Psoas muscle (tissue), 8 donors: ENCODE data around the gene DAB1. TPM values are rescaled to one million over a fixed set of nuclear protein-coding genes. Genes with fewer than 3 reads are reported as not detected.

Experiments
- ATAC-seq, 4 donors: fragments of 200-7000 bp; cut with Tn5 transposase; one replicate each; pipeline ENCODE4 v1.9.1; 2020; ENCODE audit warnings: moderate library complexity in 3 of 4, mild to moderate bottlenecking in 2 of 4
- DNase-seq, 2 donors: peaks; one replicate each; pipeline ENCODE4 v3.0.0-alpha.2; 2020
- H3K27ac ChIP-seq: fragments of 200-600 bp; one replicate; pipeline ENCODE4 v1.8.0; 2022
- H3K27me3 ChIP-seq, 3 donors: fragments of 200-600 bp in 1 of 3; one replicate each; pipeline versions ENCODE4 v1.6.1 to v1.8.0; 2013 to 2022; ENCODE audit warnings: low read length in 2 of 3, mild to moderate bottlenecking in 2 of 3, moderate library complexity in 1 of 3; ENCODE audit not compliant: insufficient read depth in 3 of 3
- H3K36me3 ChIP-seq, 2 donors: fragments of 200-600 bp in 1 of 2; one replicate each; pipeline versions ENCODE4 v1.6.1 to v1.8.0; 2013 to 2022; ENCODE audit warnings: low read depth in 1 of 2, mild to moderate bottlenecking in 1 of 2, moderate library complexity in 1 of 2; ENCODE audit not compliant: insufficient read depth in 1 of 2
- H3K4me1 ChIP-seq: fragments of 200-600 bp; one replicate; pipeline ENCODE4 v1.8.0; 2022
- H3K4me3 ChIP-seq: fragments of 200-600 bp; one replicate; pipeline ENCODE4 v1.8.0; 2022; ENCODE audit warnings: mild to moderate bottlenecking
- H3K9me3 ChIP-seq: fragments of 200-600 bp; one replicate; pipeline ENCODE4 v1.8.0; 2022
- CTCF ChIP-seq: fragments of 200-600 bp; IDR thresholded peaks from one replicate; pipeline ENCODE4 v1.8.0; 2022; ENCODE audit warnings: antibody characterized with exemption
- WGBS, 3 donors: extraction: QIAGEN DNeasy Blood & Tissue Kit; methylation state at CpG; one replicate each; pipeline versions ENCODE4 v1.1.6 to v1.1.7; 2013; 5-methylcytosine and 5-hydroxymethylcytosine counted together
- intact Hi-C, 2 donors: fragments of 100-400 bp; cut with DNase I; formaldehyde crosslinking; loops; one replicate each; pipeline versions ENCODE4 v1.11.0 to v1.14.2; 2022
- polyA plus RNA-seq, 3 donors: library from polyadenylated mRNA; stranded (reverse); fragments of 200-250 nt; gene quantifications; one replicate each; pipeline ENCODE4 v1.2.3, GENCODE V29; 2013
- total RNA-seq, 4 donors: library from RNA; stranded (reverse); fragmentation: NEBNext Ultra II Directional in 2 of 4; extraction: Animal tissue kit (Norgen Biotek cat#: 25700) in 2 of 4; gene quantifications; one replicate each; pipeline versions ENCODE4 v1.2.1 to v1.2.4, GENCODE V29; 2021 to 2023
- donor health status: healthy with polysubstance abuse.
- donor health status: DM: no; HTN: no; CAD: no; lungs with moderate emphysema.
- donor health status: Bipolar disorder and iron deficiency.
- donor health status: healthy.
- donor health status: DM: yes; HTN: yes; CAD: no.
- donor health status: DM: no; HTN: no; CAD: no.
- donor health status: DM: no; HTN: no; CAD: no.
- donor health status: DM: yes; HTN: yes; CAD: no.

Gene DAB1
- total and polyA plus RNA-seq, 7 donors: 0.04 to 0.28 (median 0.09) TPM; not detected in 1

- intact Hi-C loops: no loop called here
- no peak for TF ChIP-seq CTCF
- Histone ChIP-seq H3K36me3 (no peaks in the 10 kb centered on the region), H3K9me3 (no peaks in the 10 kb centered on the region), H3K27me3 (peaks cover 0 to 2% (median 0%) of the 10 kb centered on the region in 3 donors), H3K4me1 (no peaks in the 10 kb centered on the region), H3K27ac (no peak overlapping the region), H3K4me3 (no peak overlapping the region)
- WGBS, 3 donors: 93 to 96% (median 95%) methylated on average over 1 of the region's 1 CpG
- ATAC-seq (no peak), DNase-seq (no peak)
Measured at GRCh38 chr1:57401671-57402070, 22.2 kb downstream of the DAB1 start.

GRCh38 chr1:57400048-57400447 lies 23.8 kb downstream of the DAB1 start:
- no peak overlapping the region for H3K27ac ChIP-seq
- no peak overlapping the region for H3K4me3 ChIP-seq
- no peaks in the 10 kb centered on the region for H3K9me3 ChIP-seq
- WGBS, 3 donors: 90 to 93% (median 93%) methylated on average over 5 of the region's 5 CpGs
- no peaks in the 10 kb centered on the region for H3K27me3 ChIP-seq
- ATAC-seq (no peak), DNase-seq (no peak)
- intact Hi-C loops: no loop called here
- H3K36me3 ChIP-seq: no peaks in the 10 kb centered on the region
- H3K4me1 ChIP-seq: no peaks in the 10 kb centered on the region
- TF ChIP-seq CTCF: no peak

- no peaks in the 10 kb centered on the region for H3K27me3 ChIP-seq
- H3K36me3 ChIP-seq: no peaks in the 10 kb centered on the region
- WGBS, 3 donors: 80 to 85% (median 84%) methylated on average over 6 of the region's 6 CpGs
- intact Hi-C loops: no loop called here
- H3K9me3 ChIP-seq: no peaks in the 10 kb centered on the region
- H3K4me3 ChIP-seq: no peak overlapping the region
- H3K27ac ChIP-seq: no peak overlapping the region
- no peak for ATAC-seq
- no peak for DNase-seq
- no peaks in the 10 kb centered on the region for H3K4me1 ChIP-seq
- TF ChIP-seq CTCF: no peak
Measured at GRCh38 chr1:57393058-57393584, 30.7 kb downstream of the DAB1 start.

- Histone ChIP-seq H3K4me3 (no peak overlapping the region), H3K9me3 (no peaks in the 10 kb centered on the region), H3K27me3 (no peaks in the 10 kb centered on the region), H3K36me3 (no peaks in the 10 kb centered on the region), H3K4me1 (no peaks in the 10 kb centered on the region), H3K27ac (no peak overlapping the region)
- 27 to 34% (median 30%) methylated on average over 1 of the region's 1 CpG for WGBS, 3 donors
- DNase-seq (no peak), ATAC-seq (no peak)
- TF ChIP-seq CTCF: no peak
- intact Hi-C loops: no loop called here
Measured at GRCh38 chr1:57385336-57385735, 38.5 kb downstream of the DAB1 start.

GRCh38 chr1:57384901-57385300 lies 39.0 kb downstream of the DAB1 start:
- intact Hi-C loops: no loop called here

More at GRCh38 chr1:57384901-57385300, 39.0 kb downstream of the DAB1 start:
- H3K36me3 ChIP-seq: no peaks in the 10 kb centered on the region
- ATAC-seq: no peak
- no peak for DNase-seq
- no peaks in the 10 kb centered on the region for H3K4me1 ChIP-seq
- H3K27me3 ChIP-seq: no peaks in the 10 kb centered on the region
- H3K4me3 ChIP-seq: no peak overlapping the region
- no peak for TF ChIP-seq CTCF
- H3K27ac ChIP-seq: no peak overlapping the region
- H3K9me3 ChIP-seq: no peaks in the 10 kb centered on the region
- WGBS, 3 donors: 30 to 43% (median 35%) methylated on average over 1 of the region's 1 CpG
